Putamen (tissue), 1 donor: ENCODE measurements around the gene TMEM116.
A peak's percentile ranks its signal among the peaks of the same experiment; 100 is the strongest.
"Not testable (repeated sequence)": the region's sequence is repeated elsewhere in the genome, so short reads cannot be mapped to it uniquely, and the experiment has no call there.

ENCODE experiments used
- DNase-seq: peaks from one replicate; pipeline ENCODE4 v3.0.0-alpha.2; 2016; ENCODE audit warnings: low spot score

TMEM116 gene

DNA sequence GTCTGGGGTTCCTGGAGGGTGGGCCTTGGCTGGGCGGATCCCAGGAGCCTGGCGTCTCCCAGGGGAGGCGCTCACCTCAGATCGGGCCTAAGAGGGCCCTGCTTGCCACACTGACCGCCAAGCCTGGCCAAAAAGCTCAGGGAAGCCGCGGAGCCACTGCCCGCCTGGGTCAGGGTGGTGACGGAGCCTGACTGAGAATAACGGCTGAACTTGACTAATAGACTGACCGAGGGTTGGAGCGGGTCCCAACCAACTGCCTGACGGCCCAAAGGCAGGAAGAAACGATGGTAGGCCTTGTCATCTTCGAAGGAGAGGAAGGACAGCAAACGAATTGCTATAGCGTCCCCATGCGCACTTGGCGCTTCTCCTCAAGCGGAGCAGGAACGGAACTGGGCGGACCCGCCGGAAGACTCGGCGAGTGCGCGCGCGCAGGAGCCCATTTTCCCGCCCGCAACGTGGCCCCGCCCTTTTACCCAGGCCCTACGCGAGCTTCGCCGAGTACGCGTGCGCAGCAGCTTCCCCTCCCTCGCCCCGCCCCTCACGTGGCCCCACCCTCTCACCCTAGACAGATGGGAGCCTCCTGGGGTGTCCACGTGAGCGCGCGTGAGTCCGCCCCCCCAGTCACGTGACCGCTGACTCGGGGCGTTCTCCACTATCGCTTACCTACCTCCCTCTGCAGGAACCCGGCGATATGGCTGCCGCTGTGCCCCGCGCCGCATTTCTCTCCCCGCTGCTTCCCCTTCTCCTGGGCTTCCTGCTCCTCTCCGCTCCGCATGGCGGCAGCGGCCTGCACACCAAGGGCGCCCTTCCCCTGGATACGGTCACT, at the start of gene TMEM116, which contains the start of gene ERP29:
Gene TMEM116 (minus strand): TSS at position 391 of the 826 bp plus-strand sequence. CDS start 7,895 bp downstream, outside the sequence.
Gene ERP29 (plus strand): TSS at position 652 of the 826 bp plus-strand sequence. CDS start 40 bp downstream, at position 692.
- peak; percentile 98 for DNase-seq

GRCh38 chr12:112061137-112061536, 48.2 kb upstream of the TMEM116 start:
- DNase-seq: no peak

DNA sequence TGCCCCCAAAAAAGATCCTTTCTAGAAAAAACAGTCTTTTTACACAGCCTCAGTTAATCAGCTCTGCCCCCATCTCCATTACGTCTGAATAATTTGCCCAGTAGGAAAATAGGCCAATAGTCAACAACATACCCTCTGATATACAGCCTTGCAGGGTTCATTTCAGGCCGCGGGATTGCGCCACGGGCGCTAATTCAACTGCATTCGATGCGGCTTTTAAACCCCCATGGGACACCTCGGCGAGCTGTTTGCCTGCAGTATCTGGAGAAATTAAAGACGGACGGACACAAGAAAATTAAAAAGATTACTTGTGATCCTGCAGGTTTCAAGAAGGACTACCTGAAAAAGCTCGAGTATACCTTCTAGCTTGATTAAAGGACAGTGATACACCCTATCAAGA, 36.4 kb upstream of the TMEM116 start:
- peak; percentile 22 for DNase-seq

GRCh38 chr12:112046003-112046402, 33.0 kb upstream of the TMEM116 start:
- no peak for DNase-seq

- DNase-seq: not testable (repeated sequence)
Measured at GRCh38 chr12:112036614-112037013, 23.6 kb upstream of the TMEM116 start.

DNA sequence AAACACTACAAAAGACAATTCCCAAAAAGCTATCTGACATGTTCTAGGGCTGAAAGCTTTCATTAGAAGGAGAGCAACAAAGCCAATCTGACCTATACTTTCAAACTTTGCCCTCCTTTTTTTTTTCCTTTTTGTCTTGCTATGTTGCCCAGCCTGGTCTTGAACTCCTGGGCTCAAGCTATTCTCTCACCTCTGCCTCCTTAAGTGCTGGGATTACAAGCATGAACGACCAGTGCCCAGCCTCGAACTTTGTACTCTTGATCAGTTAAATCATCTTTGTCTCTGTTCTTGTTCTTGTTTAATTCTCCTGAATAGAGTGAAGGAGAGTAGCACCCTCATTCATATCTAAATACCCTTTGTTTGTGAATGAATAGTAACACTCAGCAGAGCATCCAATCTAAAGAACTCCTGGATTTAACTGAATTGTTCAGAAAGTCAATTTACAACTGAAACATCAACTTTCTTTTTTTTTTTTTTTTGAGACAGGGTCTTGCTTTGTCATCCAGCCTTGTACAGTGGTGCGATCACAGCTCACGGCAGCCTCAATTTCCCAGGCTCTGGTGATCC, 22.3 kb upstream of the TMEM116 start:
- DNase-seq: no peak

DNA sequence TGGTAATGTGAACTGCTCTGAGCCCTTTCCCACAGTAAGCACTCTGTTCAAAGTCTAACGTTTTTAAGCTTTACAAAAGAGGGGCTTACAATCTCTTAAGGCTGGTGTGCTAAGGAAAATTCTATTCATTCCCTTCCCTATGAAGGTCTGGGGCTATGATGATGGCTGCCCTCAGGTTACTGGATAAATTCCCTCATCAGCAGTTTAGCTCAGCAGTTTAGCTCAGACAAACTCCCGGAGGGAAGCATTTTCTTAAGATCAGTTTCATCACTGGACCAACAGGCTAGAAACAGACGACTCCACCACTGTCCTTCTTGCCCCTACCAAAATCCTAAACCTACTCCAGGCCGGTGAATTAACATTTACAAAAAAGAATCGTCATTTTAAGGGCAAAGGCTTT, 19.3 kb upstream of the TMEM116 start:
- DNase-seq: no peak

DNA sequence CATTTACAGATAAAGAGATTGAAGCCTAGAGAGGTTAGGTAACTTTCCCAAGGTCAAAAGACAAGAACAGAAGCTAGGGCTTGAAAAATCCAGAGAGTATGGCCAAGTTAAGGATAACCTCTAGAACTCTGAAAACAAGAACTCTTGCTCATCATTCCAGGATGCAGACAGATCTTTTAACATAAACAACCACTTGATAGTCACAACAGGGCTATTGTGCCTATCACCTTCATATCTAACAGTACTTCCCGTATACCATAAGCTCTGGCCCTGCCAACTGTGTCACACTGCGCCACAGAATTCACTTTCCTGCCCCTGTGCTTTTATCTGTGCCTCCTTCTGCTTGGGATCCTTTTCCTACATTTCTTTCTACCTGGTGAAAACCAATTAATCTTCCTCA, 18.5 kb upstream of the TMEM116 start:
- no peak for DNase-seq

DNA sequence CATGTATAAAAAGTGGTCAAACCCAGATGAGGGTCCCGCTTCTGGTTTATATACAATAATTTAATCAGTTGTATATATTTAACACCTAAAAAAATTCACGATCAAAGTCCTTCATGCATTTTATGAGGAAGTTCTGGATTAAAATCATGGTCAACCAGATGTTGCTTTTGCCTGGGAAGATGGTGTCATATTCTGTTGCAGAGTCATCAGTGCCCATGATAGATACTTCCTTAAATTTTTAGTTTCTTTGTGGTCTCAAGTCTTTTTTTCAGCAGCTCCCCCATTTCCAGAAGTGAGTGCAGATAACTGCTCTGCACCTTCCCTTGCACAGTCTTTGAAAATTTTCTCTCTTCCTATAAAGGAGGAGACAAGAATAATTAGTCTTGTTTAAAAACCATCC, 16.3 kb upstream of the TMEM116 start:
- DNase-seq: no peak

DNA sequence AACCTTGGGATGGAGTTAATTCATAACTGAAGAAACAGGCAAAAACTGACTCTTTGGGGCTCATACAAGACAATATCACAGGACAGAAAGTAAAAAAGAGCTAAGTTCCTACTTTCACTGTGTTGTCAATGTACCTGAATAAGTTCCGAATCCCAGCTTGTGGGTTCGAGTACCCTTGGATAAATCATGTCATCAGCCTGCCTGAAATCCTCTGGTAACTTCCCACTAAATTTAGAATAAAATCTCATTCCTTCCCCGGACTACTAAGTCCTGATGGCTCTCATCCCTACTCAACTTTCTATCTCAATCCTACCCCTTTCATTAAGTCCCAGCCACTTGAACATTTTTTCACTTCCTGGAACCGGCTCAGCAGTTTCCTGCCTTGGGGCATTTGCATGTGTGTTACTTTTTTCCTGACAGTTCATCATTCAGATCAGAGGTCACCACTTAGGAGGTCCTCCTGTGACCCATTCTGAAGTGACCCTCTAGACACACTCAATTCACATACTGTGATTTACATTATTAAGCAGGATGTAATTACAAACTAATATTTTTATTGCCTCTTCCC, 12.9 kb upstream of the TMEM116 start:
- DNase-seq: no peak

DNA sequence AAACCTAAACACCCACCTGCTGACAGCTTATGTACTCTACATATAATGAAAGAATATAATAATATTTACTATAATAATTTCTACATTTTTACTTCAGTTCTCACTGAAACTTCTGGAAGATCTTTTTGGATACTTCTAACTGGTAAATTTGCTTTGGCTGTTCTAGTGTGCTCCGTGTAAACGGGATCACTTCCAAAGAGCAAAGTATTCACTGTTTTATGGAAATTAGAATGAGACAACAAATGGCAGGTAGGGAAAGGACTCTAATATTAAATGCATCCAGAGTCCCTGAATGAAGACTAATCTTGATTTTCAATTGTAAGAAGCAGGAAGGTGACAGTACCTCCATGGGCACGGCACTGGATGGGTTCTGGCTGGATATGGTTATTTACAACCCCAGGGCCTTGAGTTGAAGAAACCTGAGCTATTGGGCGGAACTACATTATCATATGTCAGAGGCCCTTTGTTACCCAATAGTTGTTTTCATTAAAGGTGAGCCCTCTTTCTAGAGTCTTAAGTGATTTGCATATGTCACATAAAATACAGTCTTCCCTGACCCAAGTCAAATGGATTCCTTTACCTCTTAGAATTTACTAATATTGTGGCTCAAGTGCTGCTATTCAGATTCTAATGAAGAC, 10.9 kb upstream of the TMEM116 start:
- DNase-seq: no peak

DNA sequence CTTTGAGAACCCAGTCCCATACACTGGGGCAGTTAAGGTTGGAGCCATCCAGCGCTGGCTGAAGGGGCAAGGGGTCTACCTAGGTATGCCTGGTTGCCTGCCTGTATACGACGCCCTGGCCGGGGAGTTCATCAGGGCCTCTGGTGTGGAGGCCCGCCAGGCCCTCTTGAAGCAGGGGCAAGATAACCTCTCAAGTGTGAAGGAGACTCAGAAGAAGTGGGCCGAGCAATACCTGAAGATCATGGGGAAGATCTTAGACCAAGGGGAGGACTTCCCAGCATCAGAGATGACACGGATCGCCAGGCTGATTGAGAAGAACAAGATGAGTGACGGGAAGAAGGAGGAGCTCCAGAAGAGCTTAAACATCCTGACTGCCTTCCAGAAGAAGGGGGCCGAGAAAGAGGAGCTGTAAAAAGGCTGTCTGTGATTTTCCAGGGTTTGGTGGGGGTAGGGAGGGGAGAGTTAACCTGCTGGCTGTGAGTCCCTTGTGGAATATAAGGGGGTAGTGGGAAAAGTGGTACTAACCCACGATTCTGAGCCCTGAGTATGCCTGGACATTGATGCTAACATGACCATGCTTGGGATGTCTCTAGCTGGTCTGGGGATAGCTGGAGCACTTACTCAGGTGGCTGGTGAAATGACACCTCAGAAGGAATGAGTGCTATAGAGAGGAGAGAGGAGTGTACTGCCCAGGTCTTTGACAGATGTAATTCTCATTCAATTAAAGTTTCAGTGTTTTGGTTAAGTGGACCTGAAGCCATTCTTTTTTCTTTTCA, 9.5 kb upstream of the TMEM116 start:
- no peak for DNase-seq

GRCh38 chr12:112020947-112021457, 8.0 kb upstream of the TMEM116 start:
- DNase-seq: no peak

DNA sequence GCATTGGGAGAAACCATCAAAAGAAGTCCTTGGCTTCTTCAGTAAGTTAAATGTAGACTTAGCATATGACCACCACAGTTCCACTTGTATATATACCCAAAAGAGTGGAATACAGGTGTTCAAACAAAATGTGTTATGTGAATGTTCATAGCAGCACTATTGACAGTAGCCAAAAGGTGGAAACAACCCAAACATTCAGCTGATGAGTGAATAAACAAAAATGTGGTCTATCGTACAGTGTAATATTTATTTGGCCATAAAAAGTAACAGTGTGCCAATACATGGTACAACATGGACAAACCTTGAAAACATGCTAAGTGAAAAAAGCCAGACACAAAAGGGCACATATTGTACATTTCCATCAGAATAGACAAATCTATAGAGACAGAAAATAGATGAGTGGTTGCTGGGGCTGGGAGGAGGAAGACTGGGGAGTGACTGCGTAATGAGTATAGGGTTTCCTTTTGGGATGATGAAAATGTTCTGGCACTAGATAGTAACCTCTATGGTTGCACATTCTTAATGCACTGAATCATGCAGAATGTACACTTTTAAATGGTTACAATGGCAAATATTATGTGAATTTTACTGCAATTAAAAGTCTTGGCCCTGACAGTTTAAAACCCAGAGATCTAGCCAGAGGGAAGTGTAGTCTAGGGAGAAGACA, 5.7 kb upstream of the TMEM116 start:
- no peak for DNase-seq

GRCh38 chr12:112017041-112017440, 4.1 kb upstream of the TMEM116 start:
- DNase-seq: no peak

DNA sequence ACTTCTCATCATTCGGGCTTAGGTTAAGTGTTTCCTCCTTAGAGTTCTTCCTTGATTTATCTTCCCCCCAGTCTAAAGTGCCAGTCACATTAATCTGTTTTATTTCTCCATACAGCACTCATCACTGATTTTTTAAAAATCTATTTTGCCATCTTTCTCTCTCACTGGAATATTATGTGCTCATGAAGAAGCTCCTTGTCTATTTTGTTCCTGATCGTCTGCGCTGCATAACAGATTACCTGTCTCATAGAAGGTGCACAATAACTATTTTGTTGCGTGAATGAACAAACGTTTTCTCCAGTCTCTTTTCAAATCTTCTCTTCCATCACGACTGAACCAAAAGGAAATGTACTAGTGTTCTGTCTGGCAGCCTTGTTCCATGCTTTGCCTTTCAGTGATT, 3.0 kb upstream of the TMEM116 start:
- no peak for DNase-seq

GRCh38 chr12:112013601-112014402, 837 bp upstream of the TMEM116 start:
- DNase-seq: peak; percentile 75

- DNase-seq: no peak
Measured at GRCh38 chr12:112011685-112012084, 1.3 kb downstream of the TMEM116 start.

GRCh38 chr12:112010415-112011344, 2.3 kb downstream of the TMEM116 start:
- DNase-seq: no peak
